Common myeloid progenitor, CD34-positive (primary cell): Measurements from ENCODE around the gene HABP4.

Experiments used
- CTCF ChIA-PET: fragments of 350-600 bp; sonication (Branson Sonifier 250); formaldehyde crosslinking; loops from one replicate; lab custom pipeline; 2021; ENCODE audit warnings: antibody characterized with exemption; lab: Charles Lee
- POLR2A ChIA-PET: fragments of 350-600 bp; sonication (Branson Sonifier 250); formaldehyde crosslinking; loops from one replicate; lab custom pipeline; 2021; ENCODE audit warnings: antibody characterized with exemption; lab: Charles Lee
- DNase-seq, 3 donors: peaks; one replicate each; pipeline versions ENCODE4 v3.0.0 to v3.0.0-alpha.2; 2013
- H3K27ac ChIP-seq, 2 experiments: 1 replicate in 1 of 2; 2 replicates in 1 of 2; pipeline ENCODE4 v1.7.0; 2013; ENCODE audit warnings: inconsistent platforms in 2 of 2, low read length in 2 of 2, mild to moderate bottlenecking in 2 of 2, low read depth in 1 of 2, moderate library complexity in 1 of 2; ENCODE audit not compliant: severe bottlenecking in 2 of 2, insufficient read depth in 1 of 2, poor library complexity in 1 of 2
- H3K27me3 ChIP-seq, 5 experiments: replicated peaks in 2 of 5; 1 replicate in 3 of 5; 2 replicates in 2 of 5; pipeline versions ENCODE4 v1.6.1 to v1.7.0; 2013; ENCODE audit warnings: low read length in 4 of 5, mild to moderate bottlenecking in 2 of 5, moderate library complexity in 2 of 5, inconsistent platforms in 1 of 5; ENCODE audit not compliant: insufficient read depth in 5 of 5, control insufficient read depth in 4 of 5
- H3K36me3 ChIP-seq, 4 experiments: 1 replicate in 2 of 4; 2 replicates in 2 of 4; pipeline versions ENCODE4 v1.6.1 to v1.7.0; 2013; ENCODE audit warnings: low read length in 3 of 4, control low read depth in 1 of 4, mild to moderate bottlenecking in 1 of 4; ENCODE audit not compliant: control insufficient read depth in 4 of 4, insufficient read depth in 4 of 4
- H3K4me1 ChIP-seq, 4 experiments: 1 replicate in 3 of 4; 2 replicates in 1 of 4; pipeline versions ENCODE4 v1.6.1 to v1.7.1; 2013; ENCODE audit warnings: low read length in 3 of 4, mild to moderate bottlenecking in 3 of 4, control low read depth in 1 of 4, inconsistent platforms in 1 of 4, moderate library complexity in 1 of 4; ENCODE audit not compliant: control insufficient read depth in 4 of 4, insufficient read depth in 4 of 4; ENCODE audit errors: control extremely low read depth in 1 of 4
- H3K4me3 ChIP-seq, 7 experiments: 1 replicate in 4 of 7; 2 replicates in 3 of 7; pipeline versions ENCODE4 v1.5.1 to v1.7.0; 2013; ENCODE audit warnings: mild to moderate bottlenecking in 7 of 7, low read length in 6 of 7, moderate library complexity in 6 of 7, inconsistent platforms in 2 of 7, low read depth in 2 of 7, control low read depth in 1 of 7; ENCODE audit not compliant: insufficient read depth in 4 of 7, control insufficient read depth in 1 of 7; ENCODE audit errors: extremely low read depth in 1 of 7
- H3K9me3 ChIP-seq, 5 experiments: 1 replicate in 4 of 5; 2 replicates in 1 of 5; pipeline versions ENCODE4 v1.6.1 to v1.7.1; 2013; ENCODE audit warnings: low read length in 4 of 5, mild to moderate bottlenecking in 2 of 5, inconsistent platforms in 1 of 5, low read depth in 1 of 5, moderate library complexity in 1 of 5; ENCODE audit not compliant: control insufficient read depth in 4 of 5, insufficient read depth in 2 of 5; ENCODE audit errors: control extremely low read depth in 1 of 5
- WGBS: methylation state at CpG from one replicate; pipeline ENCODE4 v1.1.5; 2013; ENCODE audit not compliant: insufficient coverage; 5-methylcytosine and 5-hydroxymethylcytosine counted together

Gene HABP4

GRCh38 chr9:96417051-96417586, 32.9 kb upstream of the HABP4 start:
- peaks cover 32 to 65% (median 52%) of the 10 kb centered on the region in 4 experiments for H3K4me1 ChIP-seq
- peak overlapping the region; percentile 63 to 97 (median 85) for H3K4me3 ChIP-seq
- no peaks in the 10 kb centered on the region for H3K9me3 ChIP-seq
- WGBS = 0% methylated on average over 35 of the region's 50 CpGs
- CTCF ChIA-PET = no interaction called here
- peak overlapping the region; percentile 59 to 80 for H3K27ac ChIP-seq
- no peaks in the 10 kb centered on the region for H3K27me3 ChIP-seq
- DNase-seq = peak; percentile 87 to 90 (median 88)
- POLR2A ChIA-PET = no interaction called here
- no peaks in the 10 kb centered on the region for H3K36me3 ChIP-seq

GRCh38 chr9:96417661-96418082, 32.3 kb upstream of the HABP4 start:
- H3K36me3 ChIP-seq = no peaks in the 10 kb centered on the region
- H3K9me3 ChIP-seq = no peaks in the 10 kb centered on the region
- H3K4me3 ChIP-seq = peak overlapping the region; percentile 75 to 97 (median 86)
- peak overlapping the region in 1 of 2 experiments; percentile 79 for H3K27ac ChIP-seq
- ChIA-PET POLR2A (no interaction called here), CTCF (no interaction called here)
- DNase-seq = peak in 2 of 3 donors; percentile 45 to 56
- no peaks in the 10 kb centered on the region for H3K27me3 ChIP-seq
- WGBS = 0% methylated on average over 50 of the region's 62 CpGs
- peaks cover 32 to 64% (median 50%) of the 10 kb centered on the region in 4 experiments for H3K4me1 ChIP-seq

- H3K9me3 ChIP-seq = no peaks in the 10 kb centered on the region
- DNase-seq = peak; percentile 96 to 99 (median 97)
- H3K36me3 ChIP-seq = no peaks in the 10 kb centered on the region
- no peaks in the 10 kb centered on the region for H3K27me3 ChIP-seq
- H3K4me1 ChIP-seq = peaks cover 27 to 58% (median 47%) of the 10 kb centered on the region in 4 experiments
- POLR2A ChIA-PET = no interaction called here
- H3K27ac ChIP-seq = peak within 1 kb of the TSS; percentile 61 to 85
- 0% methylated on average over 82 of the region's 100 CpGs for WGBS
- H3K4me3 ChIP-seq = peak within 1 kb of the TSS; percentile 85 to 97 (median 90)
- CTCF ChIA-PET = interaction anchor here (1.4 kb wide), 1 partner anchor 248 kb away, joined by 3 read pairs; no protein-coding TSS in a partner anchor
These were observed 31.7 kb upstream of the HABP4 start, which contains the start of gene ZNF367 for GRCh38 chr9:96418083-96418919. Gene ZNF367 (minus strand): TSS chr9:96418370. CDS start chr9:96418032, 338 bp downstream.

GRCh38 chr9:96418920-96419690, 30.9 kb upstream of the HABP4 start:
- H3K9me3 ChIP-seq = no peaks in the 10 kb centered on the region
- H3K27me3 ChIP-seq = no peaks in the 10 kb centered on the region
- WGBS = 0% methylated on average over 50 of the region's 58 CpGs
- no peaks in the 10 kb centered on the region for H3K36me3 ChIP-seq
- peak; percentile 62 to 86 (median 77) for DNase-seq
- peaks cover 21 to 50% (median 39%) of the 10 kb centered on the region in 4 experiments for H3K4me1 ChIP-seq
- ChIA-PET CTCF (interaction anchor here (1.4 kb wide), 1 partner anchor 248 kb away, joined by 3 read pairs; no protein-coding TSS in a partner anchor), POLR2A (no interaction called here)
- peak overlapping the region; percentile 61 to 85 for H3K27ac ChIP-seq
- H3K4me3 ChIP-seq = peak overlapping the region; percentile 48 to 95 (median 85)

GRCh38 chr9:96419691-96419969, 30.3 kb upstream of the HABP4 start:
- Histone ChIP-seq H3K27me3 (no peaks in the 10 kb centered on the region), H3K36me3 (no peaks in the 10 kb centered on the region), H3K4me3 (peak overlapping the region in 6 of 7 experiments; percentile 48 to 95 (median 85)), H3K4me1 (peaks cover 19 to 44% (median 34%) of the 10 kb centered on the region in 4 experiments), H3K27ac (peak overlapping the region; percentile 67 to 85), H3K9me3 (no peaks in the 10 kb centered on the region)
- no peak for DNase-seq
- ChIA-PET POLR2A (no interaction called here), CTCF (interaction anchor here (1.4 kb wide), 1 partner anchor 247 kb away, joined by 3 read pairs; no protein-coding TSS in a partner anchor)
- WGBS = no CpG with 5 or more reads among the region's 2 CpGs

- Histone ChIP-seq H3K27ac (peak overlapping the region; percentile 67 to 85), H3K36me3 (no peaks in the 10 kb centered on the region), H3K4me1 (peaks cover 19 to 44% (median 32%) of the 10 kb centered on the region in 4 experiments), H3K27me3 (no peaks in the 10 kb centered on the region), H3K4me3 (peak overlapping the region in 2 of 7 experiments; percentile 85), H3K9me3 (no peaks in the 10 kb centered on the region)
- 83% methylated on average over 2 of the region's 6 CpGs for WGBS
- DNase-seq = peak in 2 of 3 donors; percentile 75 to 84
- CTCF ChIA-PET = no interaction called here
- POLR2A ChIA-PET = no interaction called here
These were observed 29.3 kb upstream of the HABP4 start for GRCh38 chr9:96420468-96421219.
